DMS153 treated with DMSO at 0.1 percent for 48 hours (cell line): ENCODE results near the gene PFKL.
"Not testable (repeated sequence)": the region's sequence is repeated elsewhere in the genome, so short reads cannot be mapped to it uniquely, and the experiment has no call there.

ENCODE experiments used
- DNase-seq: peaks from one replicate; lab custom pipeline; 2025; ENCODE audit not compliant: unreplicated experiment; lab: John Stamatoyannopoulos, UW

PFKL gene

DNA sequence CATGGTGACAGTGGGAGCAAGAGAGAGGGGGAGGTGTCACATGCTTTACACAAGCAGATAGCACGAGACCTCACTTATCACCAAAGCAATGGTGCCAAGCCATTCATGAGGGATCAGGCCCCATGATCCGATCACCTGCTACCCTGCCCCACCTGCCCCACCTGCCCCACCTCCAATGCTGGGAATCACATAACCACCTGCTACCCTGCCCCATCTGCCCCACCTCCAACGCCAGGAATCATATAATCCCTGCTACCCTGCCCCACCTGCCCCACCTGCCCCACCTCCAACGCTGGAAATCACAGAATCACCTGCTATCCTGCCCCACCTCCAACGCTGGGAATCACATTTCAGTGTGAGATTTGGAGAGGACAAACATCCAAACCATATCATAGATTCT, 24.8 kb upstream of the PFKL start:
- DNase-seq: no peak

DNA sequence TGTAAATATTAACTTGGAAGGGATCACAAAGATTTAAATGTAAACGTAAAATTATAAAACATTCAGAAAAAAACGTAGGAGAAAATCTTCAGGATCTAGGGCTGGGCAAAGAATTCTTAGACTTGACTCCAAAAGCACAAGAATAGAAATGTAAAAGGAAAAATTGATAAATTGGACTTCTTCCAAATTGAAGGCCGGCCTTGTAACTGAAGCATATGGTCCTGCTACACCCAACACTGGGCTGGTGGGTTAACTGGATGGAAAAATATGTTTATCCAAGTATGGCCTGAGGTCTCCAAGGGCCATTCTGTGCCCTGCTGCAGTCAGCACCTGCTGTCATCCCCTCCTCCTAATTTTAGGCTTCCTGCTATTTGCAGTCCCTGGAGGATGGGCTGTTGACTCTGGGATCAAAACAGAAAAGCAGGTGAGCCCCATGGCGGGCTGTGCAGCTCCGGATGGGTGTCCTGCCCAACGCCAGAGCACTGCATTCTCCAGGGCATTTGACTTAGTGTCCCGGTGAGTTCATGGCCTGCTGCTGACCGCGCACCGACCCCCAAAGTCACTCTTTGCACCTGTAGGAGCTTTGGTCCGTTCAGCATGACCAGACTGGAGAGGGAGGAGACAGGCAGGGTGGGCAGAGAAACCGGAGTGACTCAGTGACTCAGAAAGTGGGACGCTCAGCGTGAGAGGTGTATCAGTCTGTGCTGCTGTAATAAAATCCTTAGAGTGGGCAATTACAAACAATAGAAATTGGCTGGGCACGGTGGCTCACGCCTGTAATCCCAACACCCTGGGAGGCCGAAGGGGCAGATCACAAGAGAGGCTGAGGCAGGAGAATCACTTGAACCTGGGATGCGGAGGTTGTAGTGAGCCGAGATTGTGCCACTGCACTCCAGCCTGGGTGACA, 20.2 kb upstream of the PFKL start:
- peak; percentile 18 for DNase-seq

DNA sequence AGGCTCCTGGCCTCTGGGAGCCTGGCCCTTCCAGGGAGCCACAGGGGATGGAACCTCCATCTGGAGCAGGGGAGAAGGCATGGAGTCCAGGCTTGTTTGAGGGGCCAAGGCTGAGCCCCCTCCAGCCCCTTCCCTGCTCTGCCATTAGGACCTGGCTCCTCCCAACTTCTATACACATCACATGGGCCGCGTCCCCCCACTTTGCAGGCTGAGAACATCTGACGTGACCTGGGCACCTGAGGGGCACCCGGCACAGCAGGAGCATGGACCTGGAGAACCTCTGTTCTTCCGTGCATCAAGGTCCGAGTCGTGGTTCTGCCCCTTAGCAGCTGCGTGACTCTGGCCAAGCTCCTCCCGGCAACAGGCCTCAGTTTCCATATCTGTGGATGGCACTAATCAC, 18.1 kb upstream of the PFKL start:
- DNase-seq: no peak

DNA sequence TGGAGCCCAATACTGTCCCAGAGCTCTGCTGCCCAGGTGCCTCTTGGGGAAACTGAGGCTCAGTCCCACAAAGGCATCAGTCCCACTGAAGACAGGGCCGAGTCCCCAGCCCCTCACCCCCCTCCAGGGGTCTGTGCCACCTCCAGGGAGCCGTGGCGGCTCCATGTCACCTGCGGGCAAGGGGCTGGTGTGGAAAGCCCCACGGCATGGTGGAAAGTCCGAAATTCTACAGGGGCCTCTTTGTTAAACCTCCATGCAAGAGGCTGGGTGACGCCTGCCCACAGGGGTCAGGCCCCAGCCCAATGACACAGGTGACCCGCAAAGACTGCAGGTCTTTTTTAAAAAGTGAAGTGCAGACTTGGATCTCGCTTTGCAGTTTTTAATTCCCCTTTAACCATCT, 17.5 kb upstream of the PFKL start:
- DNase-seq: no peak

DNA sequence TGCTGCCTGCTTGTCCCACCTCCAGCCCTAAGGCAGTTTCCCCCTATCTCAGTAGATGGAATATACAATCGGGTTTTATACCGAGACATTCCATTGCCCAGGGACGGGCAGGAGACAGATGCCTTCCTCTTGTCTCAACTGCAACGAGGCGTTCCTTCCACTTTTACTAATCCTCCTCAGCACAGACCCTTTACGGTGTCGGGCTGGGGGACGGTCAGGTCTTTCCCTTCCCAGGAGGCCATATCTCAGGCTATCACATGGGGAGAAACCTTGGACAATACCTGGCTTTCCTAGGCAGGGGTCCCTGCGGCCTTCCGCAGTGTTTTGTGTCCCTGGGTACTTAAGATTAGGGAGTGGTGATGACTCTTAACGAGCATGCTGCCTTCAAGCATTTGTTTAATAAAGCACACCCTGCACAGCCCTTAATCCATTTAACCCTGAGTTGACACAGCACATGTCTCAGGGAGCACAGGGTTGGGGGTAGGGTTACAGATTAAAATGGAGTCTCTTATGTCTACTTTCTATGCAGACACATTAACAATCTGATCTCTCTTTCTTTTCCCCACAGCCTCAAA, 16.6 kb upstream of the PFKL start:
- DNase-seq: not testable (repeated sequence)

DNA sequence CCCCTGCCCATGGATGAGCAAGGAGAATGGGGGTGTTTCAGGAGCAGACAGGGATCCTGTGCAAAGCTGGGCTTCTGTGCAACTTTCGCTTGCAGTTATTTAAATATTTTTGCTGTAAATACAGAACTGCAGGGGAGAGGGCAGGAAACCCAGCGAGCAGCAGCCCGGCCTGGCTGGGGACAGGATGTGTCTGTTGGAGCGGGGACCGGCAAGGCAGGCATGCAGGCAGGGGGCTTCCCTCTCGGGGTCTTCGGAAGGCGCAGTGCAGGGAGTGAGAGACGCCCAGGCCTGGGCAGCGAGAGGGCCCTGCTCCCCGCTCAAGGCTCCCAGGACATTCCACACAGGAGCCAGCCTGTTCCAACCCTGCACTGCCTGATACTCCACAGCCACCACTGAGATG, 15.9 kb upstream of the PFKL start:
- no peak for DNase-seq

DNA sequence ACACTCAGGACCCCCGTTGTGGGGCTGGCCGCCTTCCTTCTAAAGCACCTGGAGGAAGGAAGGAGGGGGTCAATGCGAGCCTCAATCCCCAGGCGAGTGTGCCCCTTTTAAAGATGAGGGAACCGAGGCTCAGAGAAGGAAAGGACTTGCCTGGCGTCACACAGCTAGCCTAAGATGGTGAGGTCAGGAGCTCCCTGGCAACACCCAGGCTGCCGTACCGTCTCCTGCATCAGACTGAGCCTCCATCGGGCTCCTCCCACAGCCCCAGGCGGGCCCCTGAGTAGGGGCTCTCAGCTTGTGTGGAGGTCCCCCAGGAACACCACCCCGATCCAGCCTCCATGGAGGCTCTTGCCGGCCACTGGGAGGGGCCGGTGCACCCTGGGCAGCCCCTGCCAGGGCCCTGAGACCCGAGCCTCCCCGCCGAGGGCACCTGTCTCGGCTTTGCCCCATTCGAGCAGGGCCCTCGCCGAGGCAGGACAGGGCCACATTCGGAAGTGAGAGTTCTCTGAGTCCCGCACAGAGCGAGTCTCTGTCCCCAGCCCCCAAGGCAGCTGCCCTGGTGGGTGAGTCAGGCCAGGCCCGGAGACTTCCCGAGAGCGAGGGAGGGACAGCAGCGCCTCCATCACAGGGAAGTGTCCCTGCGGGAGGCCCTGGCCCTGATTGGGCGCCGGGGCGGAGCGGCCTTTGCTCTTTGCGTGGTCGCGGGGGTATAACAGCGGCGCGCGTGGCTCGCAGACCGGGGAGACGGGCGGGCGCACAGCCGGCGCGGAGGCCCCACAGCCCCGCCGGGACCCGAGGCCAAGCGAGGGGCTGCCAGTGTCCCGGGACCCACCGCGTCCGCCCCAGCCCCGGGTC, 14.5 kb upstream of the PFKL start, which contains the start of gene AIRE:
Gene AIRE, plus strand, starts transcription at position 739 of the 855 bp plus-strand sequence. CDS start 131 bp downstream, outside the sequence.
- no peak for DNase-seq

DNA sequence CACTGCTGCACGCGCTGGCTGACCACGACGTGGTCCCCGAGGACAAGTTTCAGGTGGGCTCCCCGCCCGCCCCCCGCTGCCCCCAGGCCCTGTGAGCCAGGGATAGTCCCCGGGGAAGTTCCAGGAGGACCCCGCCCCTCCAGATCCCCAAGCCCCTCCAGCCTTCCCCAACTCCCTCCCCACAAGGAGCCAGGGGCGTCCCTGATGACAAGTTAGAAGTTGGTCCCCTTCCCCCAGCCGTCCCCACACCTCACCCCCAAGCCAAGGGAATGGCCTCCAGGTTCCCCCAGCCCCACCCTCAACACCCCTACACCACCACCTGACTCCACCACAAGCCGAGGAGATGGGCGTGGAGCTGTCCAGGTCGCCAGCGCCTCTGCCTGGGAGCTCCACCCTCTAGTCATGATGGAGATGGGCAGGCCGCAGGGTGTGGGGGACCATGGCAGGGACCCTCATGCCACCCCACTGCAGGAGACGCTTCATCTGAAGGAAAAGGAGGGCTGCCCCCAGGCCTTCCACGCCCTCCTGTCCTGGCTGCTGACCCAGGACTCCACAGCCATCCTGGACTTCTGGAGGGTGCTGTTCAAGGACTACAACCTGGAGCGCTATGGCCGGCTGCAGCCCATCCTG, 13.7 kb upstream of the PFKL start:
- no peak for DNase-seq

DNA sequence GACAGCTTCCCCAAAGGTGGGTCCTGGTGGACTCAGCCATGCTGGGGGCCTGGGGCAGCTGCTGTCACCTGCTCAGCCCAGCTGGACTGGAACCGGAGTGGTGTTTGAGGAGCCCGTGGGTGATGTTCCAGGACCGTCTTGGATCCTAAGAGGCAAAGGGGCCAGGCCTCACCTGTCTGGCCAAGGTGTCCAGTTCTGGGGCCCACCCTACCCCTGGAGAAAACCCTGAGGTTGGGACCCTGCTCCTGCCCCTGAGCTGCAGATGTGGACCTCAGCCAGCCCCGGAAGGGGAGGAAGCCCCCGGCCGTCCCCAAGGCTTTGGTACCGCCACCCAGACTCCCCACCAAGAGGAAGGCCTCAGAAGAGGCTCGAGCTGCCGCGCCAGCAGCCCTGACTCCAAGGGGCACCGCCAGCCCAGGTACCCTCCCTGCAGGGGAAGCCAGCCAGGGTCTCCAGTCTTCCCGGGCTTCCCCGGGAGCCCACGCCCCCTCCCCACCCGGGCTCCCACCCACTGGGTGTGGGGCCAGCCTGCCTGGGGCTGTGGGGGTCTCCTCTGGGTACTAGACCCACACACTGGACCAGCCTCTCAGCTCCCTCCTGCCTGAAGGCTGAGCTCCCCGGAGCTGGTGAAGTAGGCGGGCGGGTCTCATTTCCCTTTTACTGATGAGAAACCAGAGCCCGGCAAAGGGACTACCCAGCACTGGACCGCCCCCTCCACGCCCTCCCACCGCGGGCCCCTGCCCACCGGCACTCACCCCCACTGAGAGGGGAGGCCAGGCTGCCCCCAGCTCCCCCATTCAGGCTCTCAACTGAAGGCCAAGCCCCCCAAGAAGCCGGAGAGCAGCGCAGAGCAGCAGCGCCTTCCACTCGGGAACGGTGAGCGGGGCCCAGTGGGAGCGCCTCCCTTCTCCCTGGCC, 12.9 kb upstream of the PFKL start:
- DNase-seq: no peak

DNA sequence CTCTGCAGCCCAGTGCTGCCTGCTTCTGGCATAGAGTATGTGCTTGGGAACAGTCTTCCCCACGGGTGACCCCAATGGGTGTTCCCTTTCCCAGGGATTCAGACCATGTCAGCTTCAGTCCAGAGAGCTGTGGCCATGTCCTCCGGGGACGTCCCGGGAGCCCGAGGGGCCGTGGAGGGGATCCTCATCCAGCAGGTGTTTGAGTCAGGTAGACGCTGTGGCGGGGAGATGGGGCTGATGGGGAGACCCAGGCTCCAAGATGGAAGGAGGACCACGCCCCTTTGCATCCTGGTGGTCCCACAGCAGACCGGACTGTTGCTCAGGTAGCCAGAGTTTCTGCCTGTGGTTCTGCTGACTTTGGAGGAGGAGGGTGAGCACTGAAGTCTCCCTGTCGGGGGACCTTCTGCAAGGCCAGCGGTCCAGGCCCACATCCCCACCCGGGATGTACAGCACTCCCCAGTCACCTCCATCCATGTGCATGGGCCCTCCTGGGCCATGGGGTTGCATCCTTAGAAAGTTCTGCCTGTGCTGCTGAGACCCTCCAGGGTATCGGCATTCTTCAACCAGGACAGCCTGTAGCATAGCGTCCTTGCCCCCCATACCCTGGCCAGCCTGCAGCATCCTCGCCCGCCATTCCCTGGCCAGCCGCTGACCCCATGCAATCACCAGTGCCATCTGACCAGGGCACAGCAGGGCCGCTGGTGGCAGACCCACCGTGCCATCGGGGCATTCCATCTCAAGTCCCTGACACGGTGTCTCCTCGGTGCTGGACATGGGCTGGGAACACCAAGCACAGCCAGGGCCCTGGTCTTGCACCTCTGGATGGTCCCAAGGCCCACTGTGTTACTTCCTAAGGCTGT, 11.4 kb upstream of the PFKL start:
- no peak for DNase-seq

DNA sequence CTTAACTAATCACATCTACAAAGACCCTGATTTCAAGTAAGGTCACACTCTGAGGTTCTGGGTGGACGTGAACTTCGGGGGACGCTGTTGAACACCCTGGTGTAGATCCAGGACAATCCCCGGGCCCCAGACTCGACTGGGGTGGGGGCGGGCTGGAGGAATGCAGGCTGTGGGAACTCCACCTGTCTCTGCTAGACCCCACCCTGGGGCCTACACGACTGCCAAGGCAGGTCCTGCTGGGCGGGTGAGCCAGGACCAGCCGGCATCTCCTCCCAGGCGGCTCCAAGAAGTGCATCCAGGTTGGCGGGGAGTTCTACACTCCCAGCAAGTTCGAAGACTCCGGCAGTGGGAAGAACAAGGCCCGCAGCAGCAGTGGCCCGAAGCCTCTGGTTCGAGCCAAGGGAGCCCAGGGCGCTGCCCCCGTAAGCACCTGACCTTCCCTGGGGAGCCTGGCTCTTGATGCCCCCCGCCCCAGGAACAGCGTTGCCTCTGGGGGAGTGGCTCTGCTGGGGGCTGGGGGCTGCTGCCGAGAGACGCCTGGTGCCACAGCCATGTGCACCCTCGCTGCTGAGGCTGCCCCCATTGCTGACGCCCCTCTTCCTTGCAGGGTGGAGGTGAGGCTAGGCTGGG, 10.4 kb upstream of the PFKL start:
- no peak for DNase-seq

DNA sequence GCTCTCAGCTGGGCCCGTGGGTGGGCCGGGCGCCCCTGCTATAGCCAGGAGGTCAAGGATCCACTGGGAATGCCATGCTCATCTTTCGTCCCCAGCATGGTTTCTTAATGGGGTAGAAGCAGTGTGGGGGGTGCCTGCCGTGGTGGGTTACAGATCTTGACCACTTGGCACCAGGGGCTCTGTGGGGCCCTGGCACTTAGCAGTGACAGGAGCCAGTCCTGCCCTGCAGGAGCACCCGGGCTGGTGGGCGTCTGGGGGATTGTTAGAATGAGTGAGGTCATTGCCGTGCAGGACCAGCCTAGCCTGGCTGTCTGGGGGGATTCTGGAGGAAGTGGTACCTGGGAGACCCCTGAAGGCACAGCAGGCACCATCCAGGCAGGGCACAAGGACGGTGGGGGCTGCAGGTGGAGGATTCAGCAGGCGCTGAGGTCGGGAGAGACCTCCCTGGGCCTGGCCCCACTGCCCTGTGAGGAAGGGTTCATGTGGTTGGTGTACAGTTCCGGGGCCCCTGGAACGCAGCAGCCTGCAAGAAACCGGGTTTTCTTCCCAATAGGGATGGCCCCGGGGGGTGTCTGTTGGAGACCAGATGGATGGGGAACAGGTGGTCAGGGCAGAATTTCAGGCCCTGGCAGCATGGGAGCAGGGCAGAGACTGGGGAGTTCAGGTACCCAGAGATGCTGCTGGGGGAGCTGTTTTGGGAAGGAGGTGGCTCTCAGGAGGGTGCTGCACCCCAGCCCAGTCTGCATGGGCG, 9.4 kb upstream of the PFKL start:
- no peak for DNase-seq

DNA sequence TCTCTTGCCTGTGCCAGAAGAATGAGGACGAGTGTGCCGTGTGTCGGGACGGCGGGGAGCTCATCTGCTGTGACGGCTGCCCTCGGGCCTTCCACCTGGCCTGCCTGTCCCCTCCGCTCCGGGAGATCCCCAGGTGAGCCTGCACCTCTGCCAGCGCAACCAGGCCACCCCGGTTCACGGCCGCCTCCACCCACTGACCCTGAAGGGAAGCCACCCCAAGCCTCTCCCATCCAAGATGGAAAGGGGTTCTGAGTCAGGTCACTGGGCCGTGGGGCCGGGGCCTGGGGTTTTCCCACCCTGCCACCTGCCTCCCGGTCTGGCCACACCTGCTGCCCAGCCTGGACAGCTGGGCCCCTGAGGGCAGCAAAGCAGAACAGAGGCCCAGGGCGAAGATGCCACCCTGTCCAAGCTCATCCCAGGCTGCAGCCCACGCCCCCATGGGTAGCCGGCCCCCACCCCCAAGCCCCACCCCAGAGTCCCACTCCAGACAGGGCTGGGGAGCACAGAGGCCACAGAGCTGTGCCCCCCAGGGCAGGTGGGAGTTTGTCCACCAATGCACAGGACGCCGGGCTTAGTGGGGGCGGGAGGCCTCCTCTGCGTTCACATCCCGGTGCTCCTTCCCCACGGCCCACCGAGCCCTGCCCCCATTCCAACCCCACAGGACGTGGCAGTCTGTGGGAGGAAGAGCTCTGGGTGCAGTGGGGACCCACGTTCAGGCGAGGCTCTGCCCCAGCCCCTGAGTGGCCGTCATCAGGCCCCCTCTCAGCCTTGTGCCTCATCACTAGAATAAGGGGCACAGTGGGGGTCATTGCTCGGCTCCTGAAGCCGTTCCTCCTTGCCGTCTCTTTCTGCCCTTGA, 8.5 kb upstream of the PFKL start:
- no peak for DNase-seq

DNA sequence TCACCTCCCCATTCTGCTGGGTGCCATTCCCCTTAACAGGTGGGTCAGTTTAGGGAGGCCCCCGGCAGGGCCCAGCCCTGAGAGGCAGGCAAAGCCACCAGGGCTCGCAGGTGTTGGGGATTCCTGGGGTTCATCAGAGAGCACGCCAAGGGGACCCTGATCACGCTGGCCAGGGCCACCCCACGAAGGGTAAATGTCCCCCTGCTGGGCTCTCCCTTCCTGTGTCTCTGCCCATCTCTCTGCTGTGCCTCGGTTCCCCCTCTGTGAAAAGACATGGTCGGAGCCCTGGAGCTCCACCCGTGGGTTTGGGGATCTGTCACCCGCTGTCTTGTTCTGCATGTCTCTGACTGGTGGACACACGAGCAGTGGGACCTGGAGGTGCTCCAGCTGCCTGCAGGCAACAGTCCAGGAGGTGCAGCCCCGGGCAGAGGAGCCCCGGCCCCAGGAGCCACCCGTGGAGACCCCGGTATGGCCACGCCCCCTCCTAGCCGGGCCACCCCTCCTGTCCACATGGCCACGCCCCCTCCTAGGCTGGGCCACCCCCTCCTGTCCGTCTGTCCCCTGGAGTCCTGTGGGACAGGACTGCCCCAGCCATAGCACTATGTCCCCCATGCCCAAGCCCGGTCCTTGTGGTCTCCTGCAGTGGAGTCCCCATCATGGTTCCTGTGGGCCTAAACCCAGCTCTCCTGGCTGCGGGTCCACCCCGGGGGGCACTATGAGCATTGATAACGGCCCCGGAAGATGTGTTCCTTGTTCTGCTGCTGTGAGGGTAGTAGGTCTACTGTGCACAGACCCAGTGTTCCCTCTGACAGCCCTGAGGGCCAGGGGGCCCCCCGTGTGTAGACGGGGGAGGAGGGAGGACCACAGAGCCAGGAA, 7.7 kb upstream of the PFKL start:
- no peak for DNase-seq

DNA sequence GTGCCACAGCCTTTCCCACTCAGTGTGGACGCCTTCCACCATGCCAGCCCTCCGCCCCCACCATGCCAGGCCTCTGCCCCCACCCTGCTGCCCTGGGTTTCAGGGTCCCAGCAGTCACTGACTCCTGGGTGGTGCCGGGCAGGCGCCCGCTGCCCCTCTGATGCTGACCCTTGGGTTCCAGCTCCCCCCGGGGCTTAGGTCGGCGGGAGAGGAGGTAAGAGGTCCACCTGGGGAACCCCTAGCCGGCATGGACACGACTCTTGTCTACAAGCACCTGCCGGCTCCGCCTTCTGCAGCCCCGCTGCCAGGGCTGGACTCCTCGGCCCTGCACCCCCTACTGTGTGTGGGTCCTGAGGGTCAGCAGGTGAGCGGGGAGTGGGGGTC, 7.0 kb upstream of the PFKL start:
- no peak for DNase-seq

DNA sequence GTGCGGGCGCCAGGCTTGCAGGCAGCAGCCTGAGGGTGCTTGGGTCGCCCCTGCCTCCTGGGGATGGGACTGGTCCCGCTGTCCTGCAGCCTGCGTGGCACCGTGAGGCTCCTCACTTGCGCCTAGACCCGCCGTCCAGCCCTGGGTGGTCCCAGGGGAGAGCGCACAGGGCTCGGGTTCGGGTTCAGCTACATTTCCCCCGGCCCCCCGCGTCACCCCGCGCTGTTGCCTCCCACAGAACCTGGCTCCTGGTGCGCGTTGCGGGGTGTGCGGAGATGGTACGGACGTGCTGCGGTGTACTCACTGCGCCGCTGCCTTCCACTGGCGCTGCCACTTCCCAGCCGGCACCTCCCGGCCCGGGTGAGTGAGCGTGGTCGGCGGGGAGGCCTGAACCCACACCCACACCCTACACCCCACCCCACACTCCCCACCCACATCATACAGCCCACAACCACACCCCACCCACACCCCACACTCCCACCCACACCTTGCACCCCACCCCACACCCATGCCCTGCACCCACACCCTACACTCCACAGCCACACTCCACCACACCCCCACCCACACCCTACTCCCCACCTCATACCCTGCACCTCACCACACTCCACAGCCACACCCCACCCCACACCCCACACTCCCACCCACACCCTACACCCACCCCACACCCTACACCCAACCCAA, 6.2 kb upstream of the PFKL start:
- DNase-seq: no peak
